ENCODE measurements around the gene DISP3. TPM values are rescaled to one million over a fixed set of nuclear protein-coding genes. Genes with fewer than 3 reads are reported as not detected.

The DISP3 gene
- total and polyA plus RNA-seq, 2 of the 4 experiments (the other 2 are of a cell fraction), result 0.05 TPM; not detected in 1

GRCh38 chr1:11540773-11541160, 61.8 kb downstream of the DISP3 start:
- DNase-seq (no peak), ATAC-seq (ENCODE audit: low read depth) (no peak)
- Histone ChIP-seq H3K4me2 (ENCODE audit: low read depth, low read length) (no peak overlapping the region), H3K18ac (ENCODE audit: low read depth, low read length) (no peak overlapping the region), H3K9me1 (ENCODE audit: insufficient read depth, low read length) (no peaks in the 10 kb centered on the region), H3K79me1 (ENCODE audit: low read depth in 1 of 2, low read length in 2 of 2) (no peaks in the 10 kb centered on the region), H3K9ac (ENCODE audit: low read depth, low read length) (no peak overlapping the region), H3K56ac (ENCODE audit: extremely low read depth, insufficient read depth, low read length) (no peak overlapping the region), H3K14ac (replicated peaks; ENCODE audit: low read depth, low read length) (no peak overlapping the region), H3K36me3 (ENCODE audit: control insufficient read depth, insufficient read depth, low read length) (no peaks in the 10 kb centered on the region), H2AK9ac (replicated peaks; ENCODE audit: low read depth, low read length, poor library complexity) (no peak overlapping the region), H3K23ac (ENCODE audit: low read depth, low read length) (no peak overlapping the region), H4K91ac (ENCODE audit: insufficient read depth, low read depth, low read length) (no peak overlapping the region), H3K4me3 (ENCODE audit: insufficient read depth, low read depth, low read length) (no peak overlapping the region), H2BK5ac (ENCODE audit: low read depth, low read length, poor library complexity, severe bottlenecking) (no peak overlapping the region), H2BK120ac (ENCODE audit: low read depth, low read length) (no peak overlapping the region), H3K27me3 (ENCODE audit: control insufficient read depth, insufficient read depth, low read length) (no peaks in the 10 kb centered on the region), H4K20me1 (ENCODE audit: insufficient read depth, low read length) (no peaks in the 10 kb centered on the region), H4K5ac (ENCODE audit: low read depth, low read length) (no peak overlapping the region), H4K8ac (ENCODE audit: low read depth in 2 of 2, low read length in 2 of 2) (no peak overlapping the region), H3K4ac (ENCODE audit: low read depth, low read length) (no peak overlapping the region), H2BK20ac (ENCODE audit: low read depth, low read length) (no peak overlapping the region), H2AFZ (replicated peaks; ENCODE audit: low read length, poor library complexity) (no peak overlapping the region), H2BK15ac (ENCODE audit: low read depth, low read length) (no peak overlapping the region), H3K4me1 (ENCODE audit: control insufficient read depth, insufficient read depth, low read length) (no peaks in the 10 kb centered on the region), H2AK5ac (ENCODE audit: low read depth, low read length) (no peak overlapping the region), H3K9me3 (ENCODE audit: control insufficient read depth, insufficient read depth, low read length) (no peaks in the 10 kb centered on the region), H3K27ac (ENCODE audit: insufficient read depth, low read length) (no peak overlapping the region)
- no TSS peak for BruUV-seq (replicated peaks)
- CTCF ChIA-PET, result no interaction called here
- POLR2A ChIA-PET (ENCODE audit: unreplicated experiment), result no interaction called here
- TF ChIP-seq MAFK (IDR thresholded peaks at IDR 0.05; ENCODE audit: low read depth, low read length) (no peak), CEBPB (IDR thresholded peaks at IDR 0.05; ENCODE audit: low read depth, low read length) (peak; percentile 16; the same call in 1 of the 2 replicates)
- in situ Hi-C loops (cut with MboI; ENCODE audit: low sequenced_read_pairs) (no loop called here), intact Hi-C loops (cut with micrococcal nuclease) (no loop called here), dilution Hi-C loops (cut with HindIII; ENCODE audit: low sequenced_read_pairs, unreplicated experiment) (no loop called here)
- WGBS, 2 experiments (ENCODE audit: extremely low coverage in 2 of 2, insufficient read length in 1 of 2), result no CpG with 5 or more reads among the region's 12 CpGs

Data from IMR-90 (cell line).